Measurements from ENCODE around the gene SYNGR3.

SYNGR3 gene

GRCh38 chr16:2042171-2042985, 52.6 kb downstream of the SYNGR3 start:
- no peaks in the 10 kb centered on the region for H3K9me3 ChIP-seq (ENCODE audit: control insufficient read depth, low read length)
- H3K27me3 ChIP-seq (ENCODE audit: control insufficient read depth, insufficient read depth, low read length): no peaks in the 10 kb centered on the region
- H3K79me2 ChIP-seq: peaks cover 3% of the 10 kb centered on the region
- H3K4me1 ChIP-seq: peaks cover 3% of the 10 kb centered on the region
- no peak overlapping the region for H3K27ac ChIP-seq
- no peak overlapping the region for H3K4me2 ChIP-seq (ENCODE audit: low read length)
- H2AFZ ChIP-seq: no peak overlapping the region
- no peak overlapping the region for H3K9ac ChIP-seq
- H3K4me3 ChIP-seq (ENCODE audit: low read depth, low read length): no peak overlapping the region
- TF ChIP-seq, protein P1, sequence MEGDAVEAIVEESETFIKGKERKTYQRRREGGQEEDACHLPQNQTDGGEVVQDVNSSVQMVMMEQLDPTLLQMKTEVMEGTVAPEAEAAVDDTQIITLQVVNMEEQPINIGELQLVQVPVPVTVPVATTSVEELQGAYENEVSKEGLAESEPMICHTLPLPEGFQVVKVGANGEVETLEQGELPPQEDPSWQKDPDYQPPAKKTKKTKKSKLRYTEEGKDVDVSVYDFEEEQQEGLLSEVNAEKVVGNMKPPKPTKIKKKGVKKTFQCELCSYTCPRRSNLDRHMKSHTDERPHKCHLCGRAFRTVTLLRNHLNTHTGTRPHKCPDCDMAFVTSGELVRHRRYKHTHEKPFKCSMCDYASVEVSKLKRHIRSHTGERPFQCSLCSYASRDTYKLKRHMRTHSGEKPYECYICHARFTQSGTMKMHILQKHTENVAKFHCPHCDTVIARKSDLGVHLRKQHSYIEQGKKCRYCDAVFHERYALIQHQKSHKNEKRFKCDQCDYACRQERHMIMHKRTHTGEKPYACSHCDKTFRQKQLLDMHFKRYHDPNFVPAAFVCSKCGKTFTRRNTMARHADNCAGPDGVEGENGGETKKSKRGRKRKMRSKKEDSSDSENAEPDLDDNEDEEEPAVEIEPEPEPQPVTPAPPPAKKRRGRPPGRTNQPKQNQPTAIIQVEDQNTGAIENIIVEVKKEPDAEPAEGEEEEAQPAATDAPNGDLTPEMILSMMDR (IDR thresholded peaks at IDR 0.05): no peak
- no peaks in the 10 kb centered on the region for H3K36me3 ChIP-seq (ENCODE audit: control insufficient read depth, insufficient read depth, low read length)

DNA sequence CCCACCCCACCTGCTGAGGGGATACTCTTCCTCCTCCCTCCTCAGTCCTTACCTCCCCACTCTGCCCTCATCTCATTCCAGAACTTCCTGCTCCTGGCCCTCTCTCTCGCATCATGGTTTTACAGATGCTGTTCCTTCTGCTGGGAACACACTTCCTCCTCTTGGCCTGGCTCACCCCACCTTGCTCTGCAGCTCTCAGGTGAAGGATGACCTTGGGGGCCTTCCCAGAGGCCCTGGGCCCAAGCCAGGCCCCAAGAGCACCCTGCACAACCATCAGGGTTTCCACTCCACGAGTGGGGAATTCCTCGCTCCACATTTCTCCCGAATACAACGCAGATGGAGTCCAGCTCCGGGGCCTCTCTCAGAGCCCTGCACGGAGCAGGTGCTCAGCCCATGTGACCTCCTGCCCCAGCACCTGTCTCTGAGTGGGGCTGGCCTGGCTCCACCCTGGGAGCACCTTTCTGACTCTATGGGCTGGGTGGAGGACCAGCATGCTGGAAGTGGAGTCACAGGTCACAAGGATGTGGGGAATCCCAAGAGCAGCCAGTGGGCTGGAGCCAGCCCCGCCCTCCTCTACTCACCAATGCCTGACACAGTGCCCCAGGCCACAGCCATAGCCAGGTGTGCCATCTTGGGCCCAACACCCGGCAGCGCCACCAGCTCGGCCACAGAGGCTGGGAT, 53.4 kb downstream of the SYNGR3 start:
- Histone ChIP-seq H3K4me2 (ENCODE audit: low read length) (no peak overlapping the region), H3K79me2 (peaks cover 4% of the 10 kb centered on the region), H3K4me3 (ENCODE audit: low read depth, low read length) (no peak overlapping the region), H3K27me3 (ENCODE audit: control insufficient read depth, insufficient read depth, low read length) (no peaks in the 10 kb centered on the region), H3K4me1 (peaks cover 3% of the 10 kb centered on the region), H3K9ac (no peak overlapping the region), H3K36me3 (ENCODE audit: control insufficient read depth, insufficient read depth, low read length) (no peaks in the 10 kb centered on the region), H3K9me3 (ENCODE audit: control insufficient read depth, low read length) (no peaks in the 10 kb centered on the region), H2AFZ (no peak overlapping the region), H3K27ac (no peak overlapping the region)
- TF ChIP-seq, protein P1 (IDR thresholded peaks at IDR 0.05): no peak

All from parathyroid adenoma (tissue), 2 donors.